HG02623 (cell line): Measurements from ENCODE around the gene KRT77.
"Not testable (repeated sequence)": the region's sequence is repeated elsewhere in the genome, so short reads cannot be mapped to it uniquely, and the experiment has no call there.

Source experiments
- ATAC-seq: cut with Tn5 transposase; IDR thresholded peaks from one replicate; pipeline ENCODE4 v1.9.1; 2021; ENCODE audit warnings: moderate library complexity; ENCODE audit not compliant: unreplicated experiment

Gene KRT77

GRCh38 chr12:52724384-52724783 is 21.1 kb upstream of the KRT77 start:
- no peak for ATAC-seq

GRCh38 chr12:52722680-52723079 is 19.4 kb upstream of the KRT77 start:
- ATAC-seq: no peak

- ATAC-seq: no peak
These were observed 18.6 kb upstream of the KRT77 start for GRCh38 chr12:52721838-52722470.

- no peak for ATAC-seq
These were observed 17.1 kb upstream of the KRT77 start for GRCh38 chr12:52720365-52720886.

GRCh38 chr12:52716061-52716460 is 12.7 kb upstream of the KRT77 start:
- ATAC-seq: no peak

GRCh38 chr12:52715416-52715815 is 12.1 kb upstream of the KRT77 start:
- no peak for ATAC-seq

GRCh38 chr12:52714887-52715281 is 11.6 kb upstream of the KRT77 start:
- no peak for ATAC-seq

- ATAC-seq: no peak
These were observed 10.9 kb upstream of the KRT77 start for GRCh38 chr12:52713960-52714886.

- ATAC-seq: not testable (repeated sequence)
These were observed 8.8 kb upstream of the KRT77 start for GRCh38 chr12:52712122-52712521.

- ATAC-seq: no peak
These were observed 7.4 kb upstream of the KRT77 start for GRCh38 chr12:52710730-52711129.

- no peak for ATAC-seq
These were observed 4.7 kb upstream of the KRT77 start for GRCh38 chr12:52708010-52708409.

GRCh38 chr12:52704464-52704863 is 1.1 kb upstream of the KRT77 start:
- ATAC-seq: no peak

- no peak for ATAC-seq
These were observed 554 bp upstream of the KRT77 start for GRCh38 chr12:52703878-52704277.

GRCh38 chr12:52702338-52702737 is 986 bp downstream of the KRT77 start:
- no peak for ATAC-seq

GRCh38 chr12:52701281-52701680 is 2.0 kb downstream of the KRT77 start:
- ATAC-seq: no peak

GRCh38 chr12:52699960-52700359 is 3.4 kb downstream of the KRT77 start:
- no peak for ATAC-seq

- no peak for ATAC-seq
These were observed 4.0 kb downstream of the KRT77 start for GRCh38 chr12:52699373-52699772.

GRCh38 chr12:52698651-52699340 is 4.5 kb downstream of the KRT77 start:
- ATAC-seq: no peak

- no peak for ATAC-seq
These were observed 6.2 kb downstream of the KRT77 start for GRCh38 chr12:52697058-52697582.

- no peak for ATAC-seq
These were observed 6.7 kb downstream of the KRT77 start for GRCh38 chr12:52696588-52696987.

GRCh38 chr12:52695039-52695438 is 8.3 kb downstream of the KRT77 start:
- no peak for ATAC-seq
